HL-60 (cell line): ENCODE results near the gene OSBPL2.

Source experiments
- DNase-seq, 2 experiments: peaks; one replicate each; pipeline ENCODE4 v3.0.0-alpha.2; 2010 to 2020; ENCODE audit warnings: low read depth in 1 of 2, low spot score in 1 of 2
- H3K27ac ChIP-seq: fragments of 250-450 bp; sonication (Bioruptor Pico); replicated peaks from 2 replicates; pipeline ENCODE4 v1.5.1; 2020; ENCODE audit warnings: mild to moderate bottlenecking, moderate library complexity
- H3K27me3 ChIP-seq: fragments of 250-450 bp; sonication (Bioruptor Pico); 2 replicates; pipeline ENCODE4 v1.5.1; 2021; ENCODE audit warnings: mild to moderate bottlenecking, moderate library complexity; ENCODE audit not compliant: insufficient read depth, poor library complexity, severe bottlenecking
- H3K4me3 ChIP-seq: replicated peaks from 2 replicates; pipeline ENCODE4 v1.5.1; 2011; ENCODE audit warnings: mild to moderate bottlenecking, control low read depth, low read length; ENCODE audit not compliant: insufficient read depth
- CTCF ChIP-seq: IDR thresholded peaks from one replicate; pipeline ENCODE4 v1.5.1; 2011; ENCODE audit warnings: low read length, control low read depth, inconsistent platforms; ENCODE audit not compliant: insufficient read depth
- GABPA ChIP-seq: IDR thresholded peaks from 2 replicates; pipeline ENCODE4 v1.6.1; 2012; ENCODE audit warnings: low read depth
- POLR2AphosphoS5 ChIP-seq: IDR thresholded peaks from 2 replicates; pipeline ENCODE4 v1.6.1; 2012; ENCODE audit warnings: low read depth
- REST ChIP-seq: IDR thresholded peaks from 2 replicates; pipeline ENCODE4 v1.6.1; 2012; ENCODE audit warnings: low read depth; ENCODE audit not compliant: insufficient replicate concordance
- SPI1 ChIP-seq: IDR thresholded peaks from 2 replicates; pipeline ENCODE4 v1.6.1; 2012; ENCODE audit warnings: low read depth, mild to moderate bottlenecking, borderline replicate concordance

Gene OSBPL2

GRCh38 chr20:62285722-62286121 is 47.4 kb downstream of the OSBPL2 start:
- no peak overlapping the region for H3K27ac ChIP-seq
- TF ChIP-seq CTCF (no peak), POLR2AphosphoS5 (no peak), REST (no peak), SPI1 (no peak), GABPA (no peak)
- no peak for DNase-seq

GRCh38 chr20:62286493-62287064 is 48.3 kb downstream of the OSBPL2 start:
- TF ChIP-seq CTCF (no peak), POLR2AphosphoS5 (no peak), GABPA (no peak), SPI1 (no peak), REST (no peak)
- H3K4me3 ChIP-seq = no peak overlapping the region
- no peaks in the 10 kb centered on the region for H3K27me3 ChIP-seq
- no peak for DNase-seq
- no peak overlapping the region for H3K27ac ChIP-seq

More at GRCh38 chr20:62285722-62286121, 47.4 kb downstream of the OSBPL2 start:
- Histone ChIP-seq H3K4me3 (no peak overlapping the region), H3K27me3 (no peaks in the 10 kb centered on the region)

- H3K27me3 ChIP-seq = no peaks in the 10 kb centered on the region
- H3K4me3 ChIP-seq = no peak overlapping the region
- DNase-seq = no peak
- TF ChIP-seq GABPA (no peak), POLR2AphosphoS5 (no peak), CTCF (no peak), REST (no peak), SPI1 (no peak)
- no peak overlapping the region for H3K27ac ChIP-seq
These were observed 48.8 kb downstream of the OSBPL2 start for GRCh38 chr20:62287129-62287528.
